ENCODE results near the gene SLC27A1. TPM values are rescaled to one million over a fixed set of nuclear protein-coding genes. Genes with fewer than 3 reads are reported as not detected.

The SLC27A1 gene
- total RNA-seq, 2 experiments from 2014 or later = 2.2 to 2.7 TPM

DNA sequence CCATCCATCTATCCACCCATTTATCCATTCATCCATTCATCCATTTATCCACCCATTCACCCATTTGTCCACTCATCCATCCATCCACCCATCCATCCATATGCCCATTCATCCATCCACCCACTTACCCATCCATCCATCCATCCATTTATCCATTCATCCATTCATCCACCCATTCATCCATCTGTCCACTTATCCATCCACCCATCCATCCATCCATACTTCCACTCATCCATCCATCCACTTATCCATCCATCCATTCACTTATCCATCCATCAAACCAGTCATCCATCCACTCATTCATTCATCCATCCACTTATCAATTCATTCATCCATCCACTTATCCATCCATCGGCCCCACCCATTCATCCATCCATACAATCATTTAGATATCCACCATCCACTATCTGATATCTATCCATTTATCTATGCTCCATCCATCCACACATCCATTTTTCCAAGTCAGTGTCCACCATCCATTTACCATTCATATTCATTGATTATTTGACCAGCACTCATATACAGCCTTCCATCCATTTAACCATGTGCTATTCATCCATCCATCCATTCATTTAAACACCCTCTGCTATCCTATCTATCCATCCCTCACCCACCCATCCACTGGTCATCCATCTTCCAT, 24.7 kb upstream of the SLC27A1 start:
- ChIA-PET CTCF (interaction anchor here (0.5 to 2.6 kb wide), 3 partner anchors 8 to 665 kb away, joined by 3 to 8 read pairs (median 5); no protein-coding TSS in a partner anchor), POLR2A (interaction anchor here (0.7 kb wide), 1 partner anchor 94 kb away, joined by 3 read pairs; no protein-coding TSS in a partner anchor)
- H3K36me3 Mint-ChIP-seq (ENCODE audit: low read depth) = no peaks in the 10 kb centered on the region
- peaks cover 13% of the 10 kb centered on the region for H3K27me3 Mint-ChIP-seq
- no peak for ATAC-seq
- no peak overlapping the region for H3K4me3 Mint-ChIP-seq
- intact Hi-C loops (cut with DNase I, micrococcal nuclease) = no loop called here
- no peaks in the 10 kb centered on the region for H3K9me3 Mint-ChIP-seq (ENCODE audit: low read depth)
- DNase-seq = no peak
- no peak overlapping the region for H3K27ac Mint-ChIP-seq
- peaks cover 10% of the 10 kb centered on the region for H3K4me1 Mint-ChIP-seq

- ATAC-seq (no peak), DNase-seq (no peak)
- no peak overlapping the region for H3K27ac Mint-ChIP-seq
- H3K36me3 Mint-ChIP-seq (ENCODE audit: low read depth) = no peaks in the 10 kb centered on the region
- H3K27me3 Mint-ChIP-seq = peaks cover 13% of the 10 kb centered on the region
- ChIA-PET POLR2A (no interaction called here), CTCF (interaction anchor here (0.7 to 2.6 kb wide), 8 partner anchors 9 to 641 kb away, joined by 3 to 8 read pairs (median 3); no protein-coding TSS in a partner anchor)
- H3K9me3 Mint-ChIP-seq (ENCODE audit: low read depth) = no peaks in the 10 kb centered on the region
- H3K4me3 Mint-ChIP-seq = no peak overlapping the region
- intact Hi-C loops (cut with DNase I, micrococcal nuclease) = no loop called here
- peaks cover 16% of the 10 kb centered on the region for H3K4me1 Mint-ChIP-seq
These were observed 22.6 kb upstream of the SLC27A1 start for GRCh38 chr19:17447704-17448130.

GRCh38 chr19:17448131-17448967, 22.0 kb upstream of the SLC27A1 start, which contains the start of gene TMEM221:
TMEM221 (minus strand) TSS chr19:17448668; CDS start chr19:17448462, 206 bp downstream.
- intact Hi-C loops (cut with DNase I, micrococcal nuclease) = no loop called here
- H3K27ac Mint-ChIP-seq = no peak within 1 kb of the TSS
- DNase-seq (peak; percentile 77), ATAC-seq (peak; percentile 57)
- peaks cover 14% of the 10 kb centered on the region for H3K27me3 Mint-ChIP-seq
- H3K4me3 Mint-ChIP-seq = no peak within 1 kb of the TSS
- POLR2A ChIA-PET = no interaction called here
- H3K9me3 Mint-ChIP-seq (ENCODE audit: low read depth) = no peaks in the 10 kb centered on the region
- peaks cover 16% of the 10 kb centered on the region for H3K4me1 Mint-ChIP-seq
- H3K36me3 Mint-ChIP-seq (ENCODE audit: low read depth) = no peaks in the 10 kb centered on the region
- CTCF ChIA-PET = interaction anchor here (0.5 to 2.6 kb wide), 12 partner anchors 8 to 1498 kb away, joined by 3 to 8 read pairs (median 3); no protein-coding TSS in a partner anchor

GRCh38 chr19:17450264-17451075, 19.9 kb upstream of the SLC27A1 start:
- DNase-seq = peak; percentile 73
- Mint-ChIP-seq H3K9me3 (ENCODE audit: low read depth) (no peaks in the 10 kb centered on the region), H3K27ac (no peak overlapping the region), H3K4me1 (peaks cover 20% of the 10 kb centered on the region), H3K36me3 (ENCODE audit: low read depth) (no peaks in the 10 kb centered on the region), H3K4me3 (no peak overlapping the region), H3K27me3 (peaks cover 29% of the 10 kb centered on the region)
- CTCF ChIA-PET = interaction anchor here (0.6 to 1.3 kb wide), 4 partner anchors 10 to 106 kb away, joined by 3 to 6 read pairs (median 4); partner anchors contain the start of gene NXNL1
- peak; percentile 91 for ATAC-seq
- intact Hi-C loops (cut with DNase I, micrococcal nuclease) = loop anchor here (1.0 to 5.0 kb wide), 5 partner anchors 30 to 157 kb away; partner anchors contain the start of genes COLGALT1 (in 1 of the 2), MVB12A (in 1 of the 2) and PGLS (in 1 of the 2)
- POLR2A ChIA-PET = no interaction called here

DNA sequence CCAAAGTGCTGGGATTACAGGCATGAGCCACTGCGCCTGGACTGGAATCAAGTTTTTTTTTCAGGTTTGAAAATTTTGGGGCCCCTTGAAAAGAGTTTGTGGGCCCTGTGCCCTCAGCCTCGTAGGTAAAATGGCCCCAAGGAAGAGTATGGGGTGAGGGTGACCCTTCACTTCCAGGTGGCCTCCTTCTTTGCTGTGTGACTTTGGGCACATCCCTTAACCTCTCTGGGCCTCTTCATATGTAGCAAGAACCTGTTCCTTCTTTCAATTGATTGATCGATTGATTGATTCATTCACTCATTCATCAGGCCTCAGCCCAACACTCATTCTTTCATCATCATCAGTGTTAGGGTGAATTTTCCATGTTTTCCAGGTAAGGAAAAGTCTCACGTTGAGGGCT, 18.5 kb upstream of the SLC27A1 start:
- DNase-seq (no peak), ATAC-seq (no peak)
- POLR2A ChIA-PET = no interaction called here
- Mint-ChIP-seq H3K4me3 (no peak overlapping the region), H3K9me3 (ENCODE audit: low read depth) (no peaks in the 10 kb centered on the region), H3K36me3 (ENCODE audit: low read depth) (no peaks in the 10 kb centered on the region), H3K27ac (no peak overlapping the region), H3K27me3 (peaks cover 35% of the 10 kb centered on the region), H3K4me1 (peaks cover 20% of the 10 kb centered on the region)
- CTCF ChIA-PET = interaction anchor here (0.6 to 0.9 kb wide), 3 partner anchors 17 to 869 kb away, joined by 4 read pairs; partner anchors contain the start of gene MPV17L2
- intact Hi-C loops (cut with DNase I, micrococcal nuclease) = loop anchor here (2.0 to 5.0 kb wide), 4 partner anchors 15 to 403 kb away; partner anchors contain the start of gene PGLS (in 1 of the 2)

- peaks cover 35% of the 10 kb centered on the region for H3K27me3 Mint-ChIP-seq
- POLR2A ChIA-PET = no interaction called here
- no peak overlapping the region for H3K4me3 Mint-ChIP-seq
- DNase-seq = no peak
- H3K9me3 Mint-ChIP-seq (ENCODE audit: low read depth) = no peaks in the 10 kb centered on the region
- peaks cover 20% of the 10 kb centered on the region for H3K4me1 Mint-ChIP-seq
- H3K27ac Mint-ChIP-seq = no peak overlapping the region
- no peak for ATAC-seq
- H3K36me3 Mint-ChIP-seq (ENCODE audit: low read depth) = no peaks in the 10 kb centered on the region
- intact Hi-C loops (cut with DNase I, micrococcal nuclease) = loop anchor here in 1 of 2 experiments (5.0 kb wide), 1 partner anchor 118 kb away; no protein-coding TSS in a partner anchor
- CTCF ChIA-PET = interaction anchor here (0.5 to 1.6 kb wide), 6 partner anchors 10 to 367 kb away, joined by 3 to 8 read pairs (median 4); partner anchors contain the start of gene INSL3
These were observed 15.7 kb upstream of the SLC27A1 start for GRCh38 chr19:17454576-17455071.

DNA sequence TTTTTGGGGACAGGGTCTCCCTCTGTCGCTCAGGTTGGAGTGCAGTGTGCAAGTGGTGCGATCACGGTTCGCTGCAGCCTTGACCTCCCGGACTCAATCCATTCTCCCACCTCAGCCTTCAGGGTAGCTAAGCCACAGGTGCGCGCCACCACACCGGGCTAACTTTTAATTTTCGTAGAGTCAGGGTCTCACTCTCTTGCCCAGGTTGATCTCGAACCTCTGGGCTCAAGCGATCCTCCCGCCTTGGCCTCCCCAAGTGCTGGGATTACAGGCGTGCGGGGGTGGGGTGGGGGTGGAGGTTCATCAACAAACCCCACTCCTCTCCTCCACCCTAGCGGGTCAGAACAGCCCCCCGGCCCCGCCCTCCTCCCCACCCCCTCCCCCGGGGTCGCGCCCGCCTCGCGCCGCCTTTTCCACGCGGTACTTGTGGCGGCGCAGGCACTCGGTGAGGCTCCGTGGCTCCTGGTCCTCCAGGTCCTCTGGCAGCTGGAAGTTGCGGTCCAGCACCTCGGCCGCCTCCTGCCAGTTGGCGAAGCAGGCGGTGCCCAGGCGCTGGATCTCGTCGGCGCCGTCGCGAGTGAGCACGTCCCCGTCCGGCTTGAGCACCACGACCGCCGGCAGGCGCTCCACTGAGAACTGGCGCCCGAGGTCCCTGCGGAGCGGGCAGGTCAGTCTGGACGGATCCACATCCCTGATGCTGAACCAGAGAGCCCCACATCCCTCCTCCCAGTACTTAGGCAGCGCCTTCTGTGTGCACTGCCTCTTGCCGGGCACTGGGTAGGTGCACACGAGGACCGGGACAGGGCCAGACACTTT, 14.8 kb upstream of the SLC27A1 start:
- Mint-ChIP-seq H3K9me3 (ENCODE audit: low read depth) (no peaks in the 10 kb centered on the region), H3K4me1 (peaks cover 12% of the 10 kb centered on the region), H3K36me3 (ENCODE audit: low read depth) (no peaks in the 10 kb centered on the region), H3K27ac (no peak overlapping the region), H3K27me3 (peaks cover 33% of the 10 kb centered on the region), H3K4me3 (no peak overlapping the region)
- intact Hi-C loops (cut with DNase I, micrococcal nuclease) = no loop called here
- CTCF ChIA-PET = interaction anchor here (0.5 to 1.6 kb wide), 2 partner anchors 14 to 366 kb away, joined by 3 to 6 read pairs; partner anchors contain the start of gene INSL3
- DNase-seq = no peak
- ATAC-seq = no peak
- POLR2A ChIA-PET = no interaction called here

GRCh38 chr19:17456127-17456526, 14.2 kb upstream of the SLC27A1 start:
- Mint-ChIP-seq H3K27me3 (peaks cover 33% of the 10 kb centered on the region), H3K4me3 (no peak overlapping the region)
- CTCF ChIA-PET = interaction anchor here (0.9 kb wide), 1 partner anchor 10 kb away, joined by 3 read pairs; no protein-coding TSS in a partner anchor

DNA sequence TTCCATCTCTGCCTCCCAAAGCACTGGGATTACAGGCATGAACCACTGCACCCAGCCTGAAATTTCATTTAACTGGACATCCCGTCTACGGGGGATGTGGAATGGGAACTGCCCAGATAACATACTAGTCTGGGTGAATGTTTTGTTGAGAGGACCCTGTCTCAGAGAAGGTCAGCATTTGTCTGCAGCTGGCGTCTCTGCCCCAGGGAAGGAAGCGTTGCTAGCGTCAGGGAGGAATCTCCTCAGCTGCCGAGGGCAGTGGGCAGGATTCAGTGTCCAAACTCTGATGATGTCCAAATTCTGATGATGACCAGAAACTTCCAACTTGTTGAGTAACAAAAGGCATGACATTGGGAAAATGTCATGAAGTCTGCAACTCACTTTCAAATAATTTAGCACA, 12.7 kb upstream of the SLC27A1 start:
- peaks cover 5% of the 10 kb centered on the region for H3K4me1 Mint-ChIP-seq
- no peak for ATAC-seq

More at GRCh38 chr19:17456127-17456526, 14.2 kb upstream of the SLC27A1 start:
- Mint-ChIP-seq H3K36me3 (ENCODE audit: low read depth) (no peaks in the 10 kb centered on the region), H3K9me3 (ENCODE audit: low read depth) (no peaks in the 10 kb centered on the region), H3K27ac (no peak overlapping the region), H3K4me1 (peaks cover 6% of the 10 kb centered on the region)
- intact Hi-C loops (cut with DNase I, micrococcal nuclease) = no loop called here
- DNase-seq (no peak), ATAC-seq (no peak)
- POLR2A ChIA-PET = no interaction called here

GRCh38 chr19:17458970-17459369, 11.4 kb upstream of the SLC27A1 start:
- H3K9me3 Mint-ChIP-seq (ENCODE audit: low read depth) = no peaks in the 10 kb centered on the region
- POLR2A ChIA-PET = no interaction called here
- CTCF ChIA-PET = interaction anchor here (0.6 to 0.8 kb wide), 3 partner anchors 14 to 706 kb away, joined by 3 read pairs; no protein-coding TSS in a partner anchor
- peaks cover 5% of the 10 kb centered on the region for H3K4me1 Mint-ChIP-seq
- ATAC-seq (no peak), DNase-seq (no peak)
- intact Hi-C loops (cut with DNase I, micrococcal nuclease) = no loop called here
- no peak overlapping the region for H3K27ac Mint-ChIP-seq
- no peak overlapping the region for H3K4me3 Mint-ChIP-seq
- peaks cover 27% of the 10 kb centered on the region for H3K27me3 Mint-ChIP-seq
- H3K36me3 Mint-ChIP-seq (ENCODE audit: low read depth) = no peaks in the 10 kb centered on the region

More for the DNA sequence above, 12.7 kb upstream of the SLC27A1 start:
- H3K4me3 Mint-ChIP-seq = no peak overlapping the region
- H3K36me3 Mint-ChIP-seq (ENCODE audit: low read depth) = no peaks in the 10 kb centered on the region
- intact Hi-C loops (cut with DNase I, micrococcal nuclease) = no loop called here
- DNase-seq = no peak
- H3K27me3 Mint-ChIP-seq = peaks cover 33% of the 10 kb centered on the region
- no peaks in the 10 kb centered on the region for H3K9me3 Mint-ChIP-seq (ENCODE audit: low read depth)
- H3K27ac Mint-ChIP-seq = no peak overlapping the region
- POLR2A ChIA-PET = no interaction called here
- CTCF ChIA-PET = interaction anchor here (0.8 kb wide), 1 partner anchor 31 kb away, joined by 3 read pairs; no protein-coding TSS in a partner anchor
